Right ventricle myocardium superior (tissue), 1 donor: ENCODE data around the gene LNX1. TPM values are rescaled to one million over a fixed set of nuclear protein-coding genes. Genes with fewer than 3 reads are reported as not detected.

Experiments used
- ATAC-seq: fragments of 200-7000 bp; cut with Tn5 transposase; one replicate; pipeline ENCODE4 v1.9.1; 2020; ENCODE audit warnings: mild to moderate bottlenecking; ENCODE audit not compliant: poor library complexity
- DNase-seq: peaks from one replicate; pipeline ENCODE4 v3.0.0-alpha.2; 2020
- intact Hi-C: fragments of 100-400 bp; cut with DNase I; formaldehyde crosslinking; loops from one replicate; pipeline ENCODE4 v1.11.2; 2022
- long read RNA-seq: library from polyadenylated mRNA; unstranded; transcript quantifications from one replicate; pipeline ENCODE4 v2.0.0, GENCODE V29; 2021
- total RNA-seq: library from RNA; stranded (reverse); fragmentation: NEBNext Ultra II Directional; extraction: Animal tissue kit (Norgen Biotek cat#: 25700); gene quantifications from one replicate; pipeline ENCODE4 v1.2.1, GENCODE V29; 2021
- donor health status: DM: no; HTN: yes; CAD: no; lungs with severe emphysema.

Gene LNX1
- total RNA-seq = 10.3 TPM
- long read RNA-seq, partial matches to known transcripts = 0 of 12 reads
- long read RNA-seq, other reads (novel, unspliced or antisense) = 12 of 12 reads

- peak; percentile 19 for ATAC-seq
- intact Hi-C loops = no loop called here
- no peak for DNase-seq
These were observed at the start of gene LNX1 for GRCh38 chr4:53591372-53591892. LNX1 (minus strand) TSS chr4:53591486; CDS start chr4:53574002, 17,484 bp downstream.

GRCh38 chr4:53640576-53641453 is 49.5 kb upstream of the LNX1 start:
- ATAC-seq = peak; percentile 25
- DNase-seq = no peak
- intact Hi-C loops = no loop called here

GRCh38 chr4:53638919-53639318 is 47.6 kb upstream of the LNX1 start:
- intact Hi-C loops = no loop called here
- DNase-seq (no peak), ATAC-seq (no peak)

- intact Hi-C loops = no loop called here
- DNase-seq (no peak), ATAC-seq (no peak)
These were observed 46.1 kb upstream of the LNX1 start for GRCh38 chr4:53637348-53637747.

GRCh38 chr4:53635697-53636483 is 44.6 kb upstream of the LNX1 start:
- ATAC-seq = no peak
- intact Hi-C loops = no loop called here
- DNase-seq = no peak

GRCh38 chr4:53633608-53634007 is 42.3 kb upstream of the LNX1 start:
- ATAC-seq (peak; percentile 83), DNase-seq (peak; percentile 44)
- intact Hi-C loops = no loop called here

- DNase-seq = peak; percentile 43
- intact Hi-C loops = no loop called here
- ATAC-seq = no peak
These were observed 38.0 kb upstream of the LNX1 start for GRCh38 chr4:53629296-53629695.

- ATAC-seq = no peak
- no peak for DNase-seq
- intact Hi-C loops = no loop called here
These were observed 35.2 kb upstream of the LNX1 start for GRCh38 chr4:53626491-53626890.

GRCh38 chr4:53625888-53626287 is 34.6 kb upstream of the LNX1 start:
- no peak for ATAC-seq
- intact Hi-C loops = no loop called here
- no peak for DNase-seq

GRCh38 chr4:53622739-53623151 is 31.5 kb upstream of the LNX1 start:
- ATAC-seq (no peak), DNase-seq (no peak)
- intact Hi-C loops = no loop called here

- intact Hi-C loops = no loop called here
- ATAC-seq = no peak
- DNase-seq = no peak
These were observed 29.7 kb upstream of the LNX1 start for GRCh38 chr4:53620956-53621355.

- DNase-seq (no peak), ATAC-seq (no peak)
- intact Hi-C loops = no loop called here
These were observed 28.1 kb upstream of the LNX1 start for GRCh38 chr4:53619431-53619830.

GRCh38 chr4:53618321-53618720 is 27.0 kb upstream of the LNX1 start:
- no peak for ATAC-seq

GRCh38 chr4:53617101-53617680 is 25.9 kb upstream of the LNX1 start:
- no peak for DNase-seq
- intact Hi-C loops = no loop called here
- ATAC-seq = no peak

More at GRCh38 chr4:53618321-53618720, 27.0 kb upstream of the LNX1 start:
- DNase-seq = no peak
- intact Hi-C loops = no loop called here

GRCh38 chr4:53616219-53616618 is 24.9 kb upstream of the LNX1 start:
- ATAC-seq (no peak), DNase-seq (no peak)
- intact Hi-C loops = no loop called here

GRCh38 chr4:53614591-53614990 is 23.3 kb upstream of the LNX1 start:
- intact Hi-C loops = no loop called here

GRCh38 chr4:53613428-53613827 is 22.1 kb upstream of the LNX1 start:
- DNase-seq (no peak), ATAC-seq (no peak)
- intact Hi-C loops = no loop called here

More at GRCh38 chr4:53614591-53614990, 23.3 kb upstream of the LNX1 start:
- DNase-seq (no peak), ATAC-seq (no peak)

GRCh38 chr4:53608649-53609048 is 17.4 kb upstream of the LNX1 start:
- intact Hi-C loops = no loop called here
- no peak for DNase-seq
- ATAC-seq = no peak

GRCh38 chr4:53608242-53608641 is 17.0 kb upstream of the LNX1 start:
- no peak for DNase-seq
- intact Hi-C loops = no loop called here
- no peak for ATAC-seq
